ENCODE results near the gene PFKL. TPM values are rescaled to one million over a fixed set of nuclear protein-coding genes. Genes with fewer than 3 reads are reported as not detected.

The PFKL gene
- total and polyA plus RNA-seq, 2 of the 8 experiments (the other 6 are each of a cell fraction or from before 2014, with no cell fraction given), result 80.2 to 82.3 TPM

GRCh38 chr21:44262338-44263056, 37.4 kb upstream of the PFKL start:
- H3K4me2 ChIP-seq (ENCODE audit: insufficient read depth in 1 of 2, low read depth in 2 of 2, low read length in 2 of 2), result no peak overlapping the region
- no peaks in the 10 kb centered on the region for H3K79me2 ChIP-seq (ENCODE audit: control insufficient read depth in 1 of 2, insufficient read depth in 2 of 2, low read length in 2 of 2)
- no peak overlapping the region for H3K23ac ChIP-seq (ENCODE audit: insufficient read length)
- no peak overlapping the region for H3K4me3 ChIP-seq (ENCODE audit: extremely low read depth in 1 of 4, insufficient read depth in 2 of 4, low read depth in 3 of 4, low read length in 4 of 4)
- DNase-seq (ENCODE audit: low read depth in 1 of 2, low spot score in 2 of 2) (no peak), FAIRE-seq (no peak)
- POLR2A ChIA-PET (ENCODE audit: partially characterized antibody), result interaction anchor here (0.5 to 0.6 kb wide), 2 partner anchors 41 to 177 kb away, joined by 3 read pairs; no protein-coding TSS in a partner anchor
- H3K79me1 ChIP-seq (ENCODE audit: low read depth, low read length), result no peaks in the 10 kb centered on the region
- no peaks in the 10 kb centered on the region for H3K36me3 ChIP-seq (ENCODE audit: control insufficient read depth in 2 of 4, insufficient read depth in 4 of 4, low read length in 3 of 4)
- no peak overlapping the region for H2BK5ac ChIP-seq (ENCODE audit: low read depth, low read length)
- no peak overlapping the region for H2BK15ac ChIP-seq (ENCODE audit: low read length)
- no peak overlapping the region for H2BK12ac ChIP-seq (ENCODE audit: low read depth, low read length)
- no peak overlapping the region for H2AFZ ChIP-seq (ENCODE audit: low read length)
- TF ChIP-seq EP300 (IDR thresholded peaks at IDR 0.05; ENCODE audit: borderline replicate concordance in 1 of 2, low read depth in 2 of 2, low read length in 2 of 2) (no peak), RFX5 (IDR thresholded peaks at IDR 0.05; ENCODE audit: borderline replicate concordance, low read depth, low read length) (no peak), TBP (IDR thresholded peaks at IDR 0.05; ENCODE audit: low read depth, low read length) (no peak), MAX (IDR thresholded peaks at IDR 0.05) (no peak), SP4 (IDR thresholded peaks at IDR 0.05; ENCODE audit: low read length) (no peak), RAD21 (IDR thresholded peaks at IDR 0.05 in 1 of 2, conservative IDR thresholded peaks at IDR 0.05 in 1 of 2; ENCODE audit: low read depth in 2 of 2, low read length in 2 of 2) (no peak), CBX8 (IDR thresholded peaks at IDR 0.05; ENCODE audit: borderline replicate concordance, low read depth, low read length) (no peak)
- H3K9ac ChIP-seq (replicated peaks in 1 of 4; ENCODE audit: extremely low read depth in 1 of 4, low read depth in 3 of 4, low read length in 3 of 4), result no peak overlapping the region
- H3K56ac ChIP-seq (replicated peaks; ENCODE audit: insufficient read length, low read depth, low read length), result no peak overlapping the region
- H4K5ac ChIP-seq (ENCODE audit: insufficient read length, low read depth, low read length), result no peak overlapping the region
- H2AK5ac ChIP-seq (ENCODE audit: low read depth, low read length), result no peak overlapping the region
- peaks cover 0 to 7% (median 4%) of the 10 kb centered on the region in 4 experiments; a peak in 6 of 7 replicates for H3K4me1 ChIP-seq (replicated peaks in 1 of 4; ENCODE audit: control insufficient read depth in 3 of 4, insufficient read depth in 4 of 4, low read length in 3 of 4)
- H4K91ac ChIP-seq (replicated peaks; ENCODE audit: insufficient read length, low read length), result no peak overlapping the region
- no peaks in the 10 kb centered on the region for H3K9me3 ChIP-seq (ENCODE audit: insufficient read depth in 2 of 2, low read depth in 1 of 2, low read length in 1 of 2)
- CTCF ChIA-PET (ENCODE audit: partially characterized antibody), result interaction anchor here (0.7 kb wide), 1 partner anchor 168 kb away, joined by 3 read pairs; no protein-coding TSS in a partner anchor
- no peaks in the 10 kb centered on the region for H4K20me1 ChIP-seq (replicated peaks in 1 of 2; ENCODE audit: control insufficient read depth in 1 of 2, insufficient read depth in 2 of 2, low read length in 2 of 2)
- peak overlapping the region; percentile 32; the same call in 1 of the 2 replicates for H3K18ac ChIP-seq (ENCODE audit: extremely low read depth, low read length)
- H3K14ac ChIP-seq (ENCODE audit: insufficient read length), result no peak overlapping the region
- no peaks in the 10 kb centered on the region for H3K23me2 ChIP-seq (ENCODE audit: low read depth, low read length)
- no peak overlapping the region for H2BK120ac ChIP-seq (replicated peaks; ENCODE audit: low read depth, low read length)
- no peaks in the 10 kb centered on the region for H3K27me3 ChIP-seq (replicated peaks in 1 of 4; ENCODE audit: control insufficient read depth in 3 of 4, extremely low read depth in 1 of 4, insufficient read depth in 3 of 4, low read length in 3 of 4)
- no peak overlapping the region for H3K27ac ChIP-seq (ENCODE audit: low read depth, low read length)
- no peak overlapping the region for H4K8ac ChIP-seq (ENCODE audit: extremely low read depth, insufficient read depth, low read length)
- 80% methylated on average over 3 of the region's 12 CpGs; no CpG with 5 or more reads in 1 of the 2 experiments for WGBS, 2 experiments (ENCODE audit: extremely low coverage in 1 of 2, insufficient coverage in 1 of 2, insufficient read length in 1 of 2, insufficient replicate concordance in 2 of 2, low coverage in 1 of 2, low lambda C conversion rate in 2 of 2, missing lambda C conversion rate in 1 of 2)
- H3K4ac ChIP-seq (replicated peaks; ENCODE audit: insufficient read length, low read depth, low read length), result no peak overlapping the region
- no peak overlapping the region for H2BK20ac ChIP-seq (ENCODE audit: low read length)

All from H1 (cell line).